GM21367 (cell line): ENCODE data around the gene RMRP.

ENCODE experiments used
- ATAC-seq: cut with Tn5 transposase; IDR thresholded peaks from one replicate; pipeline ENCODE4 v1.9.1; 2021; ENCODE audit not compliant: unreplicated experiment

RMRP gene

DNA sequence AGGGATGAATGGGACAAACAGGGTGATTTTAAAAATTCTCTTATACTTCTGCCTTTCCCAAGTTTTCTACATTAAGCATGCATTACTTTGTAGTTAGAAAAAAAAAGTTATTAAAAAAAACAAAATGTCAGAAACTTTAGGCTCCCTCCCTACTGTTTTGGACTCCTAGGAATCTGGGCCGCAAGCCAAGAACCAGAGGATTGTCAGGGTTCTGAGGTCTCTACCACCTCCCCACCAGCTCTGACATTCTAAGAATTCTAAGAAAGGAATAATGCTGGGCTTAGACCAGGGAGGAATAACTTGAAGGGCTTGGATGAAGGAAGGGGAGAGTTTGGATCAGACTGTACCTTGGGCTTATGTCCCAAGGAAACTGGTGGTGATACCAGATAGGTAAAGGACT is 8.2 kb upstream of the RMRP start:
- no peak for ATAC-seq

DNA sequence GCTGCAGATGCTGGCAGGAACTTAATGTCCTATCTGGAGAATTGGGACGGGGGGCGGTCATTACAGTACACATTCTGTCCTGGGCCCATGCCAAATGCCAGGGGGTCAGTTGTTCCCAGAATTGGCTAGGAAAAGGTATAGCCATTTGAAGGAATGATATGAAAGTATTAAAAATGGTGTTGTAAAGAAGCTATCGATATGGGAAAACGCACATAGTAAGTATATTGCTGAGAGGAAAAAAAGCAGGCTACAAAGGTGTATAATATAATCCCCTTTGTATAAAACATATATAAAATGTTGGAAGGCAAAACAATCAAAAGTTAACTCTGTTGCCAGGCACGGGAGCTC is 7.6 kb upstream of the RMRP start:
- ATAC-seq = no peak

DNA sequence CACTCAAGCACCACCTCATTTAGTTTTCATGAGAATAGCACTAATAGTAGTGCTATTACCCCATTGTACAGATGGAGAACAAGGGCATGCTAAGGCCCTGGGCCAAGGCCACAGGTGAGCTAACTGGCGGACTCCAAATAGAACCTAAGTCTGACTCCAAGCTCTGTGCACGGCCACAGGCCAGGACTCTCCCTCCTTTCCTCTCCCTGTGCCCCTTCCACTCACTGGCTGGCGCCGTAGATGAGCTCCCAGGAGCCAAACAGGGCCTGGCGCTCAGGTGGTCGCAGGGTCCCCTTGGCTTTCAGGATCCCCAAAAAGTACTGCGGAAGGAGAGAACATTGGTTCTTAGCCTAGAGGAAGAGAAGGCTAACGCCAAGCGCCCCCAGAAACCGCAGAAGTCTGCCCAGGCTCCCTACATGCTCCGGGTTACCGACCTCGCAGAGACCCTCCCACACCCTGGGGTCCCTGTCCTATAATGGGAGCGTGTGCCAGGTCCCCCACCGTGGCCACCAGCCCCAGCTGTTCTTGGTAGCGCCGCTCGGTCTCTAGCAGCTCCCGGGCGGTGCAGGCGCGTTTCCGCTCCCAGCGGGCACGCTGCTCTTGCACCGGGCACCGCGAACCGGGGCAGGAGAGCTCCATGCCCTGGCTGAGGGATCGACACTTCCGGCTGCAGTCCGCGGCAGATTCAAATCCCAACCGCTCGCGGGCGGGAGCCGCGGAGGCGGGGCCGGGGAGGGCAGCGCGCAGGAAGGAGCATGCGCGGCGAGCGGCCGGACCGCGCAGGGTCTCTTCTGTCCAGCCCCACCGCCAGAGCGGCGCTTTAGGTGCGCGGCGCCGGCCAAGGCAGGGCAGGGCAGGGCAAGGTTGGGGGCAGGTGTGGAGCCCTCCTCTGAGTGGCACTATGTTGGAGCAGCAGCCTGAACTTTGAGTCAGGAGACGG is 7.0 kb upstream of the RMRP start, which contains the start of gene ARHGEF39:
ARHGEF39 (minus strand) TSS at position 665 of the 940 bp plus-strand sequence; CDS start at position 639, 26 bp downstream.
- ATAC-seq = peak; percentile 61

DNA sequence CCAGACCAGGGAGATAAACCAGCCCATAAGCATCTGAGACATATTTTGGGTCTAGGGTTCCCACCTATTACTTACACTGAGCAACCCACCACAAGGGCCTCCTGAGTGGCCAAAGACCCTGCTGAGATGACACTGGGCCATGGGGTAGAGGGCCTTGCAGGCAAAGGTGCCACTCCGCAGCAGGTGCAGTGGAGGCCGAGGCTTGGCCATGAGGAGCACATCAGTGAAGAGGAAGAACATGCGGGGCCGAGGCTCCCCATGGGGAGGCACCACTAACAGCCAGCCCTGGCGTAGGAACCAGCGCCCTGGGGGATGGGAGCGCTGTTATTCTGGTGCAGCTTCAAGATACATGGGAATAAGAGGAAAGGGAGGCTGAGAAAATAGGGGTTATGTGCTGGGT is 4.6 kb upstream of the RMRP start:
- no peak for ATAC-seq

DNA sequence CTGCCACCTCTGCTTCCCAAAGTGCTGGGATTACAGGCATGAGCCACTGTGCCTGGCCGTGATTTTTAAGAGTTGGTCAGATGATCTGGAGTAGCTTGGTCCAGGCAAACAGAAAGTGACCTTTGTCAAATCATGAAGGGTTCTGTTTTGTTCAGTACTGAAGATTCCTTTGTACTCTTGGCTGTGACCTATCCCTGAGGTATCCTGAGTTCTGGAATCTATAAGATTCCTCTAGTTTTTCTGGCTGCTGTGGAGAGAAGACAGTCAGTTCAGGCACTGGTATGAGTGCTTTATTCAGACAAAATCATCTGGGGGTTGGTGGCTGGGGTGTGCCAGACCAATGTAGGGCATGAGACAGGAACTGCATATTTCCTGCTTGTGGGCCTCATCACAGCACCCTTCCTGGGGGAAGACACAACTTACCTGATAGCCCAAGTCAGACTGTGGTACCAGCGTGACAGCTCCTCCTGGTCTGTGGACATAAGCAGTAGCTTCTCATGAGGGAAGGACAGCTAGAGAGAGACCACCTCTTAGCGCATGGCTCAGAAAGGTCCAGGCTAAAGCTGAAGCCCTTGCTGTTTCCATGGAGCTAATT is 4.0 kb upstream of the RMRP start:
- no peak for ATAC-seq

DNA sequence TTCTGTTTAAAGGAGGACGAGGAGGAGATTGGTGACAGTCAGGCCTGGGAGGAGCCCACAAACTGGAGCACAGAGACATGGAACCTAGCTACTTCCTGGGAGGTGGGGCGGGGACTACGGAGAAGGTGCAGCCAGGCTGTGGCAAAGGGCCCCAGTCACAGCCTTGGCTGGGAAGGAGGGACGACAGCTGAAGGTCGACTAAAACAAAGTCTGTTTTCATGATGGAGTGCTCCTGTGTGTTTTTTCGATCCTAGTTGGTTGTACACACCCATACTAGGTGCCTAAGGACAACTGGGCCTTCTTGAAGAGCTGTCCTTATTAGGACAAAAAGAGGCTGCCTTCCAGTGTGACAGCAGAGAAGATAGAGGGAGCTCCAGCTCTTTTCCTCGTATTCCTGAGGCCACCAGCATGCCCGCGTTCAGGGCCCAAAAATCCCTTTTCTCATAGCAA is 3.2 kb upstream of the RMRP start:
- ATAC-seq = no peak

DNA sequence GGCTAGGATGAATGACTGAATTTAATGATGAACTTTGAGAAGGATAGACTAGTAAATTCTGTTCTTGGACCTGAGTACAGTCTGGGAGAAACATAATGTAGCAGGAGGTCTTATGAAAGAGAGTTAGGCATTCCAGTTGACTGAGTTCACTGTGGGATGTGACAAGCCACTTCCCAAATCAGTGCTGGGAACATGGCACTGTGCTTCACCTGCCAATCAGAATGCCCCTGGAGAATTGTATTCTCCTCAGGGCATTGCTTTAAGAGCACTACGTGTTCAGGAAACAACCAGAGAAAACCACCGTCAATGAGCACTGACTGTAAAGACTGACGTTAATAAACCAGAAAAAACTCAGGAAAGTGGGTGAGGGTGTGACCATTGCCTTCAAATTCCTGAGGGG is 1.5 kb upstream of the RMRP start:
- ATAC-seq = no peak

DNA sequence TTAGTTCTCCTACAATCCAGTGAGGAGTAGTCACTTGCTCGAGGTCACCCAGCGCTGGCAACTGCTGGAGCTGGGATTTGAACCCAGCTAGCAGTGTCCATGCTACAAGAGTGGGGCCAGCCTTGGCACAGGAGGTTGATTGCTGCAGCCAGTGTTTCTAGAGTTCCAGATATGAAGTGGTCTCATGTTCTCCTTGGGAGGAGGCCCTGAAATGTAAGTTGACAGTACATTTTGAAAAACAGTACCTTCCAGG is 1.1 kb upstream of the RMRP start:
- ATAC-seq = no peak

DNA sequence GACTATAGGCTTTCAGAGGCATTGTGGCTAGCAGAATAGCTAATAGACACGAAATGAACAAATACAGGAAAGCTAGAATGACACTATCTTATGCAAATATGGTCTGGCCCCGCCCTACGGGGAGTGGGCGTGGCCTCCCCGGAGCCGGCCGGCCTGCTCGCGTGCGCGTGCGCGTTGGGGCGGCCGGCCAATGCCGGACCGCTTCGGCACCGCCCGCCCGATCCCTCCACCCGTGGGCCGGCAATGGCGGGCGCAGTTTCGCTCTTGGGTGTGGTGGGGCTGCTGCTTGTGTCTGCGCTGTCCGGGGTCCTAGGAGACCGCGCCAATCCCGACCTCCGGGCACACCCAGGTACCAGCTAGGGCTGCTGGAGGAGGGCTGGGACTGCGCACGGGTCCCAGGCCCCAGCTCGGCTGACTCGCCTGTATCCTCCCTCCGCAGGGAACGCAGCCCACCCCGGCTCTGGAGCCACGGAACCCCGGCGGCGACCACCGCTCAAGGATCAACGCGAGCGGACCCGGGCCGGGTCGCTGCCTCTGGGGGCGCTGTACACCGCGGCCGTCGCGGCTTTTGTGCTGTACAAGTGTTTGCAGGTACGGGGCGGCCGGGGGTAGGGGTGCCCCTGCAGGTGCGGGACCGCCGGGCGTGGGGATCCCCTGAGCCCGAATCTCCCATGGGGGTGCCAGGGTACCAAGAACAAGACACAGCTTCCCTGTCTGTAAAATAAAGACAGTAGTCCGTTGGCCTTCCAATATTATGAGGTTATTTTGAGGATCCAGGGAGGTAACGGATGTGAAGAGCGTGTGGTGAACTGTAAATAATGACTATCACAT is 533 bp upstream of the RMRP start, which contains the start of gene CCDC107:
CCDC107 (plus strand) TSS at position 156 of the 831 bp plus-strand sequence; CDS start at position 244, 88 bp downstream.
- peak; percentile 51 for ATAC-seq

DNA sequence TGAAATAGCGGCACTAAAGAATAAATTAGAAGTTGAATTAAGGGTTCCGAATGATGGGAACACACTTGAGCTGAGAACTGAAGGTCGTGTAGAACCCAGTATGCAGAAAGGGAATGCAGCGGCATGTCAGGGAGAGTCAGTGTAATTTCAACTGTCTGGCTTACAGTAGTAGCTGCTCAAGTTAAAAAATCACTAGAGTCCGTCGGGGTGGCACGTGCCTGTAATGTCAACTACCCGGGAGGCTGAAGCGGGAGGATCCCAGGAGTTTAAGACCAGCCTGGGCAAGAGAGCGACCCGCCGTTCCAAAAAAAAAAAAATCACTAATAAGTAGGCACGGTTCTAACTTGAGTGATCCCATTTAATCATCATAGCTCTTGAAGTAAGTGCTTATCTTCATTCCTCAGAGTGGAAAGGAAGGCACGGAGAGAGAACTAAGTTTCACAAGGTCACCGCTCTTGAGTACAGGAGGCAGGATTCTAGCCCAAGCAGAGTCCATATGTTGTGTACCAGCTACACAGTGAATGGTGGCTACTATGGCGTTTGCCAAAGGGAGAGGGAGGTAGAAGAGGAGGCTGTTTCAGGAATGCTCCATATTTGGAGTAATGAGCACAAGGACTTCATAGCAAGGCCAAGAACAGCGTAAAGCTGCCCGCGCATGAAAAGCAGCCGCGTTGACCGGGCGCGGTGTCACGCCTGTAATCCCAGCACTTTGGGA is 831 bp downstream of the RMRP start:
- no peak for ATAC-seq

DNA sequence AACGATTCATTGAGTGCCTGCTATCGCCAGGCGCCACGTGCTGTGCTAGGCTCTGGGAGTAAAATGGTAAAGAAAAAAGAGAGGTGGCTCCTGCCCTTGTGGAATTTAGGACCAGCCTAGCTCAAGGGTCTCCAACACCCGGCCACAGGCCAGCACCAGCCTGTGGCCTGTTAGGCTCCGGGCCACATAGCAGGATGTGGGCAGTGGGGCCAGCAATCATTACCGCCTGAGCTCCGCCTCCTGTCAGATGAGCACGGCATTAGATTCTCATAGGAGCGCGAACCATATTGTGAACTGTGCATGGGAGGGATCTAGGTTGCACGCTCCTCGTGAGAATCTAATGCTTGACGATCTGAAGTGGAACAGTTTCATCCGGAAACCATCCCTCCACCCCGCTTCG is 1.5 kb downstream of the RMRP start:
- no peak for ATAC-seq

DNA sequence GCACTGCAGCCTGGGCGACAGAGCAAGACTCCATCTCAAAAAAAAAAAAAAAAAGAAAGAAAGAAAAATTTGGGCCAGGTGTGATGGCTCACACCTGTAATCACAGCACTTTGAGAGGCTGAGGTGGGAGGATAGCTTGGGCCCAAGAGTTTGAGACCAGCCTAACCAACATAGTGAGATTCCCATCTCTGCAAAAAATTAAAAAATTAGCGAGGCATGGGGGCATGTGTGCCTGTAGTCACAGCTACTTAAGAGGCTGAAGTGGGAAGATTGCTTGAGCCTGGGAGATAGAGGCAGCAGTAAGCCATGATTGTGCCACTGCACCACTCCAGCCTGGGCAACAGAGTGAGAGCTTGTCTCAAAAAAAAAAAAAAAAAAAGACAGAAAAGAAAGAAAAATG is 4.2 kb downstream of the RMRP start:
- ATAC-seq = no peak

DNA sequence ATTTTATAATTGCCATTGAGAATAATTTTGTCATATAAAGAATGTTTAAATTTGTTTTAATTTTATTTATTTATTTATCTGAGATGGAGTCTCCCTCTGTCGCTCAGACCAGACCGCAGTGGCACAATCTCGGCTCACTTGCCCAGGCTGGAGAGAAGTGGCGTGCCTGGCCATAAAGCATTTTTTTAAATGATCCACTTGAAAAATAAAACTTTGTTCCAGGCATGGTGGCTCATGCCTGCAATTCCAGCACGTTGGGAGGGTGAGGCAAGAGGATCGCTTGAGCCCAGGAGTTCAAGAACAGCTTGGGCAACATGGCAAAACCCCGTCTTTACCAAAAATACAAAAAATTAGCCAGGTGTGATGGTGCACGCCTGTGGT is 5.0 kb downstream of the RMRP start:
- no peak for ATAC-seq

DNA sequence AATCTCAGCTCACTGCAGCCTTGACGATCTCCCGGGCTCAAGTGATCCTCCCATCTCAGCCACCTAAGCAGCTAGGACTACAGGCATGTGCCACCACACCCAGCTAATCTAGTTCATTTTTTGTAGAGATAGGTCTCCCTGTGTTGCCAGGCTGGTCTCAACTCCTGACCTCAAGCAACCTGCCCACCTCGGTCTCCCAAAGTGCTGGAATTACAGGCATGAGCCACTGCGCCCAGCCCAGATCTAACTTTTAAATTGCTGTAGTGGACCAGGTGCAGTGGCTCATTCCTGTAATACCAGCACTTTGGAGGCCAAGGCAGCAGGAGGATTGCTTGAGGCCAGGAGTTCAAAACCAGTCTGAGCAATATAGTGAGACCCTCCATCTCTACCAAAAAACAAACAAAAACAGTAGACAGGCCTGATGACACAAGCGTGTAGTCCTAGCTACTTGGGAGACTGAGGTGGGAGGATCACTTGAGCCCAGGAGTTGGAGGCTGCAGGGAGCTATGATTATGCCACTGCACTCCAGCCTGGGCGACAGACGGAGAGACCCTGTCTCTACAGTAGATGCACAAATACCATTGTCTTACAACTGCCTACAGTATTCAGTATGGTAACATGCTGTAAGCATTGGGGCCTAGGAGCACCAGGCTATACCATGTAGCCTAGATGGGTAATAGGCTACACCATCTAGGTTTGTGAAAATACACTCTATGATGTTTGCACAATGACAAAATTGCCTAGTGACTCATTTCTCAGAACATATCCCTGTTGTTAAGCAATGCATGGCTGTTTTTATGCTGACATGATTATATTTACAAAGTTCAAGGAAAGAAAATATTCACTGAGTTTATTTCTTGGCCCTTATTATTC is 5.6 kb downstream of the RMRP start:
- ATAC-seq = no peak

DNA sequence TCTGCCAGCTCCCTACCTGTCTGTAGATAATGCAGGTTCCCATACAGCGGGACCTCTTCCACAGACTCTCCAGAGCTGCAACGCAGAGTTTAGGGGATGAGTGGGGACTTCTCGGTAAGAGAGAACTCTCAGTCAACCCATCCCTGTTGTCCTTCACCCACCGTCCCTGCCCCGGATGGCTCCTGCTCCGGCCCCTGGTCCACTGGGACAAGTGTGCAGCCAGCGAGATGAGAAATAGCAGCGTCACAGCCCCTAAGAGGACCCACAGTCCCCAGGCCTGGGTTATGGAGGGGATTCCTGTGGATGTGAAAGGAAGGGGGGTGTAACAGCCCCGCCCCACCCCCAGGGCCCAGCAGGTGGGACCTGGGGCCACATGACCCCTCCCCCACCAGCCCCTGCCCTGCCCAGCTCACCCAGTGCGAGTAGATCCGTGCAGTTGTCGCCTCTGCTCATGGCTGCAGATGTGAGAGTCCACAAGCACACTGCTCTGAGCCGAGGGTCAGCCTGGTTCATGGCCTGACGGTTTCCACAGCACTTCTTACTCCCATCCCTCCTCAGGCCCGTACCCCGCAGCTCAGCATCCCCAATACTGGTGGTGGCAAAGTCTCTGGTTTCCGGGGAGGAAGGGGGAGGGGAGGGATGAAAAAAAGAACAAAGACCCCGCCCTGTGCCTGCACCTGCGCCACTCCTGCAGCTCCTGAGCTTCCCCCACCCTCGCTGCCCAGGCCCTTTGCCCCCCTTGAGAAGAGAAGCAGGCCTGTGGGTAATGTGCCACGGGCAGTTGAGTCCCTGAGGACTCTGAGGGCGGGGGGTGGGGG is 7.3 kb downstream of the RMRP start, which contains the start of gene SIT1:
SIT1 (minus strand) TSS at position 591 of the 818 bp plus-strand sequence; CDS start at position 513, 78 bp downstream.
- no peak for ATAC-seq

DNA sequence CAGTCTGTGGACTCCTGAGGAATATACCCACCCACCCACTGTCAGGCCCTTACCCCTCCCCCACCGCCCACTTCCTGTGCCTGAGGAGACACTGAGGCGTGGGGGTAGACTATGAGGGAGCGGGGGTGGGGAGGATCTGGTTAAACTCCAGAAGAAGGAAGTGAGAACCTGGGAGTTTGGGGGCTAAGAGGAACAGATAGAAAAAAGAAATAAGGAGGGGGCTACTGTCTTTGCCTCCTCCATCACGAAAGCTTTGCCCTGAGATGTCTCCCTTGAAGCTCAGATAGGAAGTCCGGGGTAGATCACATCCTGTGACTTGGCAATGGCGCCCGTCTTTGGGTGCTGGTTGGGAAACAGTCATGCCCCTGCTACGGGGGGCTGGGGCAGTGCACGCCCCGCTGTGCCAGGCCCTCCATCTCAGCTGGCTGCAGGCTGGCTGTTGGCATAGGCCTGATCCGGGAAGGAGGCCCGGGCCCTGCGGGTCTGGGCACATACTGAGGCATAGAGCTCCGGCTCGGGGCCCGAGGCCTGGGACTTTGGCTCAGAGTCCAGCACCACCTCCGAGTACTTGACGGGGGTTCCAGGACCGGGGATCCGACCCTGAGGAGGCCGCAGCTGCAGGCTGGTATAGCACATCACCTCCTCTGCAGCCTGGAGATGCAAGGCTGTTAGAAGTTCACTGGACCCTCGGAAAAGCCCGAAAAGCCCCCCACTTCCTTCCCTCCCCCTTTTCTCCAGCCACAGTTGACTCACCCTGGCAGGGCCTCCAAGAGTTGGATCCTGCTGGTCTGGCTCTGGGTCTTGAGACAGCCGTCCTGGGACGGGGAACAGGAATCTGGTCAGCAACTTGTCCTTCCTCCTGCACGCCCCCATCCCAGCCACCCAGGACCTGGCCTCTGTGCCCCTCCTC is 8.1 kb downstream of the RMRP start:
- ATAC-seq = no peak

DNA sequence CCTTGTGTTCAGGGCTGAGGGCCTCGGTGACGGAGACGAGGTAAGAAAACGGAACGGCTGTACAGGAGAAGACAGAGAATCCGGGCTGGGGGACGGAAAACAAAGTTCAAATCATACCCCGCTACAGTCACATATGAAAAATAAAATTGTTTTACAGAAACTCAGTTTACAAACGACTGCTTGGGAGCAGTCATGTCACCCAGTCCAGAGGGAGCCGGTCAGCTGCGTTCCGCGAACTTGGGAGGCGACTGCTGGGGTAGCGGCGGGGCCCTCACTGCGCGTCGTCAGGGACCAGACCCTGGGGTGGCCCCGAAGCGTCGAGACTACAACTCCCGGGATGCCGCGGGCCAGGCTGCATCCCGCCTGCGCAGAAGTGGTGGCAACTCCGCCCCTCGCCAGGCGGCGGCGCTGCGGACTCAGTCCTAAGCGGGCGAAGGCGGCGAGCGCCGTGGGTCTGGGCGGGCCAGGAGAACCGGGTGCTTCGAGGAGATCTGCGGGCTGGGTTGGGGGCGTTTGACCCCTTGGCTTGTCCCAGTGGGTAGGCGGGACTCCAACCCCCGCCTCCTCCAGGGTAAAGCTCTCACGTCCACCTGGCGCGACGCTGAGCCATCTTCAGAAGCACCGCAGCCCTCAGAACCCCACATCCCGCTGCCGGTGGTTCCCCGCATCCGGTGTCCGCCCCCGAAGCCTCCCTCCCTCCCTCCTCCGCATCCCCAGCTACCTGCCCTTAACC is 11.1 kb downstream of the RMRP start:
- peak; percentile 76 for ATAC-seq
